GM04504 (cell line): Measurements from ENCODE around the gene CDC42BPG.
A peak's percentile ranks its signal among the peaks of the same experiment; 100 is the strongest.

Source experiments
- DNase-seq: peaks from one replicate; pipeline ENCODE4 v3.0.0-alpha.2; 2012; ENCODE audit warnings: low read depth

Gene CDC42BPG

GRCh38 chr11:64865286-64866172, 21.1 kb upstream of the CDC42BPG start:
- peak; percentile 77 for DNase-seq

GRCh38 chr11:64864473-64865285, 20.2 kb upstream of the CDC42BPG start:
- peak; percentile 80 for DNase-seq

GRCh38 chr11:64864135-64864472, 19.7 kb upstream of the CDC42BPG start:
- no peak for DNase-seq

DNA sequence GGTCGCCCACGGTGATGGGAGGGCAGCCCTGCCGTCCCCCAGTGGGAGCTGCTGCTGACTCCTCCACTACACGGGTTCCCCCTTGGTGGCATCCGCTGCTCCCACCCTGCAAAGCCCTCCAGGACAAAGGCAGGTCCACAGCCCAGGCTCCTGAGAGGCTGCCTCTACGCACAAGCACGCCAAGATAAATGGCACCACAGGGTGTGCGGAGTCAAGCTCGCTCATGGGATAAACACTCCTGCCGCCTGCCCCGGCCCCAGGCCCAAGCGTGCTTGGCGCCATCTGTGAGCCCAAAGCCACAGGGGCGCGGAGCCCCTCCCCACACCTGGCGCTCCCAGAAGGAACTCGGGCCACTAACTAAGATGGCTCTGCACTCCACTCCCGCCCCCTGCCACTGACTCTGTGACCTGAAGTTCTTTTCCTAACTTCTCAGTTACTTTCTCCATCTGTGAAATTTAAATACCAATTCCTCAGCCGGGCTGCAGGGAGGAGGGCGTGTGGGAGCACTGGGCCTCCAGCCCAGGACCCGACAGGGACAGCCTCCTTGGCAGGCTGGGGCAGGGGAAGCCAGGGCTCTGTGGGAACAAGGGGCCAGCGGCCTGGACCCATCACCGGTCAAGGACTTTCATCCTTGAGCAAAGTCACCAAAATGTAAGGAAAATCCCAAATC, 19.1 kb upstream of the CDC42BPG start:
- no peak for DNase-seq

GRCh38 chr11:64862987-64863390, 18.5 kb upstream of the CDC42BPG start:
- DNase-seq, result no peak

DNA sequence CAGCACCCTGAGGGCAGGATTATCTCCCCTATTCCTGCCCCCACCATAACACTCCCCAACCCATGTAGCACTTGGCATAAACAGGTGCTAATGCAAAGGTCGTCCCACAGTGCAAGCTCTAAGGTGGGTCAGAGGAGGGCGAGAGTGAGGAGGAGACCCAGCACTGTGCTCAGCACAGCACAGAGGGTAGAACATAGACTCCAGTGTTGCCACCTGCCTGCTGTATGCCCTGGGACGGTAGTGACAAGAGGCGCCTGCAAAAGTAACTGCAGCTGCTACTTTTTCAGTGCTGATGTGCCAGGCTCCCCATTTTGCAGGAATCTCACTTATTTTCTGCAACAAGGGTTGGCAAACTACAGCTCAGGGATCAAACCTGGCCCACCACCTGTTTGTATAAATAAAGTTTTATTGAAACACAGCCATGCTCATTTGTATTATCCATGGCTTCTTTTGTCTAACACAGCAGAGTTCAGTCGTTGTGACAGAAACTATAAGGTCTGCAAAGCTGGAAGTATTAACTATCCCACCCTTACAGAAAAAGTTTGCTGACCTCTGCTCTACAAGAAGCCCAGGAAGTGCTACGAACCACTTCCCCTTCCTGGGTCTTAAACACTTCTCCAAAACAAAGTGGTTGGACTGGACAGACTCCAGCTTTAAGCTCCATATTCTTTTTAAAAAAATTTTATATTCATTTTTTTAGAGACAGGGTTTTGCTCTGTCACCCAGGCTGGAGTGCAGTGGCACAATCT, 16.9 kb upstream of the CDC42BPG start:
- no peak for DNase-seq

GRCh38 chr11:64859542-64860414, 15.3 kb upstream of the CDC42BPG start:
- no peak for DNase-seq

DNA sequence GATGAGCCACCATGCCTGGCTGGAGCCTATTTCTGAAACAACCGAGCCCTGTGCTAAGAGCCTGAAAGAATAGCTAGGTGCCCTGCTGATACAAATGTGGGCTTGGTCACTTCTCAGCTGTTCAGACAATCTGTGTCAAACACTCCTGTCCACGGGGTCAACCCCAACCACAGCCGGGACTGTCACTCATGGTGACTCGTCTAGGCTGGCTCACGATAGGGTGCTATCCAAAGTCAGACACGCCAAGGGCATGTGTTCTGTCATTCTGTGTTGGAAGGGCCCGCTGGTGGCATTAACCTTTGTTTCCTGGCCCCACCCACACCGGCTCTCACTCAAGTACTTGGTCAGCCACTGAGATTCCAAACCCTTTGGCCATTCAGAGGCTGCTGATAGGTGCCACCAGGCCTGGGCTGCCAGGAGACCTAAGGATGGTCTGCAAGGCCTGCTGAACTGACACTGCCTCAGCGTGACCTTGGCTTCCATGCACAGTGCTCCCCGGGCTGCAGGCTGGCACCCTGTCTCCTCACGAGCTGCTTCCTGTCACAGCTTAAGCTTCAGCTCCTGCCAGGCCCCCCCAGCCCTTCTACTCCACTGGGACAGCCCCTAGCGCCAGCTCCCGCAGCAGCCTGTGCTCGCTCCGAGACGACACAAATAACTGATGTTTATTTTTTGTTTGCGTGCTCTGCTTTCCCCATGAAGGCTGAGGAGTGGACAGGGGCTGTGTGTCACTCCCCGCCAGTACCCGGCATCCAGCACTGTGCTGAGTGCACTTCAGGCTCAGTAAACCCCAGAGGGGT, 14.2 kb upstream of the CDC42BPG start:
- no peak for DNase-seq

DNA sequence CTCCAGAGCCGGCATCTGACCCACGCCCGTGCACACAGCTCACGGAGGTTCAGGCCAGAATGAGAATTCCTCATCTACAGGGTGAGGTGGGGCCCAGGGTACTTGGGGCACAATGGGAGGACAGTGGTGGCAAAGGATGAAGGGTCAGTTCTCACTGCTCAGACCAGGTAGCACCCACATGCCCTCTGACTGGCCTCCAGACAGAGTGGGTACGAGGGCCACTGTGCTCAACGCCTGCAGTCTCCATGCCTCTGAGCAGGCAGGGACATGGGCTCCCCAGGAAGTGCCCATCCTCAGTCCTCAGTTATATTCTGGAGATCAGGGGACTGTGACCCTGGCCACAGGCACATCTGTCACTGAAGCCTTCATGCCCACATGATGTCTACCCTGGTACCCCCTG, 13.0 kb upstream of the CDC42BPG start:
- DNase-seq, result no peak

GRCh38 chr11:64856382-64857227, 12.2 kb upstream of the CDC42BPG start:
- DNase-seq, result peak; percentile 84

DNA sequence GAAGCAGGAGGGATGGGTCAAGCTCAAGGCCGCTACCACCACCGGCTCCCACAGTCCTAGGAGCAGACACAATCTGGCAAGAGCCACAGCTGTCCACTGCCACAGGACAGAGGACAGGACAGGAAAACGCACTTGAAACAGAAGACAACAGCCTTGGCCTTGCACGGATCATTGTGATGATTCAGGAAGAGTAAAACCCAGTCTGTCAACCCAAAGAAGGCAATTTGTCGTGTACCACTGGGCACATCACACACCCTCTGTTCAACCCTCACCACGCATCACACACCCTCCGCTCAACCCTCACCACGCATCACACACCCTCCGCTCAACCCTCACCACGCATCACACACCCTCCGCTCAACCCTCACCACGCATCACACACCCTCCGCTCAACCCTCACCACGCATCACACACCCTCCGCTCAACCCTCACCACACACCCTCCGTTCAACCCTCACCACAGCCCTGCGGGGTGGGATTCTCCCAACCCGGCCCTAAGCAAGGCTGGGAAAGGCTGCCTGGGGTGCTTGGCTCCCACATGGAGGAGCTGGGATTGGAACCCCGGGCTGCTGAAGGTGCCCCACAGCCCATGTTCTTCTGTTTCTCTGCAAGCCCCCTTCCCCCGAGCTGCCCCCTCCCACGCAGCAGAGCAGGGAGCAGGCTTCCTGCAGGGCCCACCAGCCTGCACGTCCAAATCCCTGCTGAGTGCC, 11.3 kb upstream of the CDC42BPG start:
- no peak for DNase-seq

DNA sequence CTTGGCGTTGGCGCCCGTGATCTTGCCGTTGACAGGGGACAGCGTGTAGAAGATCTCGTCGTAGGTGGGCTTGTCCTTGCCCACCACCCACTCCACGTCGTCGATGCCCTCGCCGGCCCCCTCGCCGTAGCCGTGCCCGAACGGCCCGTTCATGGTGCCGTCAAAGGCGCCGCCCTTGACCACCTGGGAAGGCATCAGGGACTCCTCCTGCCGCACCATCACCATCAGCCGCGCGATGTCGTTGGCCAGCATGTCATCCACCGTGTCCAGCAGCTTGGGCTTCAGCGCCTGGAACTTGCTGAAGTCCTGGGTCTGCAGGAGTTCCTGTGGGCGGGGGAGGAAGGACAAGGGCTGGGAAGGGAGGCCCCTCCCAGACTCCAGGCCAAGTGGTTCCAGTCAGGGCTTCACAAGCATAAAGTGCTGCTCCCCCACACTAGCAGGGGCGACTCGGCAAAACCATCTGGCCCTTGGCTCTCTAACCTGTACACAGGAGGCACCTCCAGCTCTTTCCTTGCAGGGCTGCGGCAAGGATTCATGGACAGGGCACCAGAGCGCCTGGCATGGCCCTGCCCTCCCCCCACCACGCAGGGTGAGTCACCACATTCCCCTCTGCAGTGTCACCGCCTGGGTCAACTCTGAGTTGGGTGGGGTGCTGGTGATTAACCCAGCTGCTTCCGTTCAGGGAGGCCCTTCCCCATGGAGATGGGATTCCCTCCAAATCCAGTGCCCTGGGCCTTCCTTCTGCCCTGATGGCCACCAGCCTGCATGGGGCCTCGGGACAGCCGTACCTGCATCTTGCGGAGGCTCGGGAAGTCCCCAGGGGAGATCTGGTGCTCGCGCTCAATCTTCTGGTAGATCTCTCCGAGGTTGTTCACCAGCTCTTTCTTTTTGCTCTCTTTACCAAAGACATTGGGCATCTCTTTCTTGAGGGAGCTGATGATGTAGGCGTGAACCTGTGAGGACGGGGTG, 10.4 kb upstream of the CDC42BPG start:
- DNase-seq, result peak; percentile 92

DNA sequence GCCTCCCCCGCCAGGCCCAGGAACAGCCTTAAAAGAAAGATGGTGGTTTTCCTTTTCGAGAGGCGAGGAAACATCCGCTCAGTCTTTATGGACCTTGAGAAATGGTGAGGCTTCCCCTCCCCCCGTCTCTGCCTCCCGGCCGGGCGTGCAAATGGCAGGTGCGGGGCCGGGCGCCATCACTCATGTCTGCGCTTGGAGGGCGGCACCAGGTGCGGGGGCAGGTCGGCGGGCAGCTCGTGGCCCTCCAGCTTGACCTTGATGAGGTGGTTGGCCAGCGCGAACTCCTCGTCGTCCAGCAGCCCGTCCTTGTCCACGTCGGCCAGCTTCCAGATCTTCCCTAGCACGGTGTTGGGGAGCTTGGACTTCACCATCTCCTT, 9.7 kb upstream of the CDC42BPG start:
- DNase-seq, result no peak

DNA sequence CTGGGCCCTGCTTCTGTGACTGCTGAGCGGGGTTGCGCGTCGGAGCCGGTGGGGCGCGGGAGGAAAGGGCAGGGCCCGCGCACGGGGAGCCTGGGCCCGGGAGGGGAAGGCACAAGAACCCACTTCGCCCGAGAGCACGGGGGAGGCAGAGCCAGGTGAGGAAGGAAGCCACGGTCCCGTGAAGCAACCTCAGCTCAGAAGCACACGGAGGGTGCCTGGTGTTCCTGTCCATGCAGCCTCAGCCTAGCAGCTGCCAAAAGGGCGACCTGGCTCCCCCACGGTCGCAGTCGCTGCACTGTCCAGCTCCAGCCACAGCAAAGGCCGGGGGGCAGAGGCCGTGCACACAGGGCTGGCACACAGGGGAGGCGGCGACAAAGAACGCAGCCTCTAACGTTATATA, 9.3 kb upstream of the CDC42BPG start:
- no peak for DNase-seq

DNA sequence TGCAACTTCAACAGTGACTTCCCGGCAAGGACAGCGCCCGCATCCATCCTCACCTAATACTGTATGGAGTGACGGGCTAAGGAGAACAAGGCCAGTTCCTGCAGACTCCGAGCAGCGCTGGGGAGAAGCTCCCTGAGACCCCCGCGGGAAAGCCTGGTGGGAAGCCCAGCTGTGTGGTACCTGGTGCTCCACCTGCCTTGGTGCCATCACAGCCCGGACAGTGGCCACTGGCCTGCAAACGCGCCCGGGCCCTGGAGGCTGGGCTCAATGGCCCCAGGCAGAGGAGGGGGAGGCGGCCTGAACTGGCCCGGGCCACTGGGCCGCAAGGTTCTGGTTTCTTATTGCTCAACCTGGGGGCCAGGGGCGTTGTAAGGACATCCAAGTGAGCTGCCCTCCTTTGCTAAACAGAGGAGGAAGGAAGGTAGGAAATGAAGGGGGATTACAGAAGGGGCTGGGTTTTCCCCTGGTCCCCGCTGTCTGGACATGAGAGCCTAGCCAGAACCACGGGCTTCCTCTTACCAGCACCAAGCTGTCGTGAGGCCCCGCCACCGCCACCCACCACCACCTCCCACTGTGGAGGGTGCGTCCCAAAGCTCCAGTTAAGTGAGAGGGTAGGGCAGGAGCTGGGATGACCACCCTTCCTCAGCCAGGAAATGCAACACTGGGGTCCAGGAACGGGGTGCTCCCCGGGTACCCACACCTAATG, 8.5 kb upstream of the CDC42BPG start:
- no peak for DNase-seq

GRCh38 chr11:64851831-64852351, 7.4 kb upstream of the CDC42BPG start:
- DNase-seq, result no peak
